Measurements from ENCODE around the gene VAPB.

DNA sequence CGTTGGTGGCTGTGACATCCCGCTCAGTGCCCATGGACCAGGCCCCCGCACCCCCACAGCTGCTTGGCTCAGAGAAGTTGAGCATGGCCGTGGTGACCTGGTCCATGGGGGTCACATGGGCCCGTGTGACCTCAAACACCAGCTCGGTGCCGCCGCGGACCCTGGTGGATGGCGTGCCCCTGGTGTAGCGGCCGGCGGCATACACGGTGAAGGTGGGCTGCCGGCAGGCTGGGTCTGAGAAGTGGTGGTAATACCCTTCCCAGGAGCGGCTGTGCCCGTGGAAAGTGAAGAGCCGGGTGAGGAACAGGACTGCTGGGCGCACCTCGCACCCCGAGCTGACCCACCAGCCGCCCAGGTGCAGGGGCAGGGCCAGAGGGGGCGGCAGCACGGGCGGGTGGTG is 72.1 kb downstream of the VAPB start:
- TF ChIP-seq, protein P1, sequence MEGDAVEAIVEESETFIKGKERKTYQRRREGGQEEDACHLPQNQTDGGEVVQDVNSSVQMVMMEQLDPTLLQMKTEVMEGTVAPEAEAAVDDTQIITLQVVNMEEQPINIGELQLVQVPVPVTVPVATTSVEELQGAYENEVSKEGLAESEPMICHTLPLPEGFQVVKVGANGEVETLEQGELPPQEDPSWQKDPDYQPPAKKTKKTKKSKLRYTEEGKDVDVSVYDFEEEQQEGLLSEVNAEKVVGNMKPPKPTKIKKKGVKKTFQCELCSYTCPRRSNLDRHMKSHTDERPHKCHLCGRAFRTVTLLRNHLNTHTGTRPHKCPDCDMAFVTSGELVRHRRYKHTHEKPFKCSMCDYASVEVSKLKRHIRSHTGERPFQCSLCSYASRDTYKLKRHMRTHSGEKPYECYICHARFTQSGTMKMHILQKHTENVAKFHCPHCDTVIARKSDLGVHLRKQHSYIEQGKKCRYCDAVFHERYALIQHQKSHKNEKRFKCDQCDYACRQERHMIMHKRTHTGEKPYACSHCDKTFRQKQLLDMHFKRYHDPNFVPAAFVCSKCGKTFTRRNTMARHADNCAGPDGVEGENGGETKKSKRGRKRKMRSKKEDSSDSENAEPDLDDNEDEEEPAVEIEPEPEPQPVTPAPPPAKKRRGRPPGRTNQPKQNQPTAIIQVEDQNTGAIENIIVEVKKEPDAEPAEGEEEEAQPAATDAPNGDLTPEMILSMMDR (IDR thresholded peaks at IDR 0.05): no peak
- TF ChIP-seq POLR2A (IDR thresholded peaks at IDR 0.05): no peak

All from vagina (tissue), 2 donors.